IMR-90 (cell line): Measurements from ENCODE around the gene SLC39A11. TPM values are rescaled to one million over a fixed set of nuclear protein-coding genes. Genes with fewer than 3 reads are reported as not detected.

Experiments
- ATAC-seq: fragments of 200-7000 bp; cut with Tn5 transposase; 2 replicates; pipeline ENCODE4 v1.9.1; 2020; ENCODE audit warnings: low read depth, mild to moderate bottlenecking, moderate library complexity
- BruUV-seq: library from RNA; stranded (reverse); fragments of 400-500 nt; replicated peaks from 2 replicates; lab custom pipeline; 2021; lab: Mats Ljungman, UMichigan
- CTCF ChIA-PET: fragments of 300-600 bp; formaldehyde crosslinking; extraction: SDS; loops from one replicate; lab custom pipeline; 2021; ENCODE audit warnings: antibody characterized with exemption; lab: Yijun Ruan, JAX
- POLR2A ChIA-PET: fragments of 300-600 bp; sonication (Branson Sonifier 250); formaldehyde crosslinking; loops from one replicate; lab custom pipeline; 2022; ENCODE audit warnings: antibody characterized with exemption; ENCODE audit not compliant: unreplicated experiment; lab: Charles Lee
- DNase-seq: peaks from one replicate; pipeline ENCODE4 v3.0.0; 2013
- H2AFZ ChIP-seq: replicated peaks from 2 replicates; pipeline ENCODE3; 2013; ENCODE audit warnings: low read length, mild to moderate bottlenecking; ENCODE audit not compliant: poor library complexity
- H2AK5ac ChIP-seq: 2 replicates; pipeline ENCODE4 v1.6.1; 2013; ENCODE audit warnings: low read depth, low read length, inconsistent platforms
- H2AK9ac ChIP-seq: replicated peaks from 2 replicates; pipeline ENCODE3; 2013; ENCODE audit warnings: mild to moderate bottlenecking, low read depth, low read length, moderate library complexity; ENCODE audit not compliant: poor library complexity
- H2BK120ac ChIP-seq: 2 replicates; pipeline ENCODE4 v1.6.1; 2013; ENCODE audit warnings: low read depth, low read length, inconsistent platforms
- H2BK15ac ChIP-seq: 3 replicates; pipeline ENCODE4 v1.6.1; 2013; ENCODE audit warnings: low read depth, low read length, inconsistent platforms
- H2BK20ac ChIP-seq: 2 replicates; pipeline ENCODE4 v1.6.1; 2013; ENCODE audit warnings: low read depth, mild to moderate bottlenecking, inconsistent platforms, low read length, moderate library complexity
- H2BK5ac ChIP-seq: 2 replicates; pipeline ENCODE4 v1.6.1; 2013; ENCODE audit warnings: mild to moderate bottlenecking, low read depth, low read length, inconsistent platforms; ENCODE audit not compliant: poor library complexity, severe bottlenecking
- H3K14ac ChIP-seq: replicated peaks from 2 replicates; pipeline ENCODE4 v1.6.1; 2013; ENCODE audit warnings: low read depth, low read length, inconsistent platforms
- H3K18ac ChIP-seq: 2 replicates; pipeline ENCODE4 v1.6.1; 2013; ENCODE audit warnings: low read depth, low read length, control low read depth
- H3K23ac ChIP-seq: 2 replicates; pipeline ENCODE4 v1.6.1; 2013; ENCODE audit warnings: low read depth, low read length, inconsistent platforms
- H3K27ac ChIP-seq: 2 replicates; pipeline ENCODE4 v1.5.1; 2013; ENCODE audit warnings: mild to moderate bottlenecking, control low read depth, low read length; ENCODE audit not compliant: insufficient read depth
- H3K27me3 ChIP-seq: 2 replicates; pipeline ENCODE4 v1.6.1; 2013; ENCODE audit warnings: low read length; ENCODE audit not compliant: control insufficient read depth, insufficient read depth
- H3K36me3 ChIP-seq: 2 replicates; pipeline ENCODE4 v1.6.1; 2013; ENCODE audit warnings: low read length, mixed read lengths; ENCODE audit not compliant: control insufficient read depth, insufficient read depth
- H3K4ac ChIP-seq: 2 replicates; pipeline ENCODE4 v1.6.1; 2013; ENCODE audit warnings: low read depth, low read length, inconsistent platforms
- H3K4me1 ChIP-seq: 2 replicates; pipeline ENCODE4 v1.6.1; 2013; ENCODE audit warnings: low read length, mixed read lengths; ENCODE audit not compliant: control insufficient read depth, insufficient read depth
- H3K4me2 ChIP-seq: 2 replicates; pipeline ENCODE4 v1.6.1; 2013; ENCODE audit warnings: low read depth, mild to moderate bottlenecking, control low read depth, low read length, moderate library complexity
- H3K4me3 ChIP-seq: 2 replicates; pipeline ENCODE4 v1.5.1; 2013; ENCODE audit warnings: low read depth, mild to moderate bottlenecking, control low read depth, low read length, moderate library complexity; ENCODE audit not compliant: insufficient read depth
- H3K56ac ChIP-seq: 2 replicates; pipeline ENCODE4 v1.6.1; 2013; ENCODE audit warnings: low read length, inconsistent platforms; ENCODE audit not compliant: insufficient read depth; ENCODE audit errors: extremely low read depth
- H3K79me1 ChIP-seq, 2 experiments: 2 replicates each; pipeline ENCODE4 v1.6.1; 2013; ENCODE audit warnings: low read length in 2 of 2, inconsistent platforms in 1 of 2, low read depth in 1 of 2
- H3K9ac ChIP-seq: 2 replicates; pipeline ENCODE4 v1.6.1; 2013; ENCODE audit warnings: low read depth, low read length, control low read depth
- H3K9me1 ChIP-seq: 2 replicates; pipeline ENCODE4 v1.6.1; 2013; ENCODE audit warnings: low read length, inconsistent platforms; ENCODE audit not compliant: insufficient read depth
- H3K9me3 ChIP-seq: 2 replicates; pipeline ENCODE4 v1.6.1; 2013; ENCODE audit warnings: low read length; ENCODE audit not compliant: control insufficient read depth, insufficient read depth
- H4K20me1 ChIP-seq: 2 replicates; pipeline ENCODE4 v1.6.1; 2013; ENCODE audit warnings: low read length, inconsistent platforms; ENCODE audit not compliant: insufficient read depth
- H4K5ac ChIP-seq: 2 replicates; pipeline ENCODE4 v1.6.1; 2013; ENCODE audit warnings: mild to moderate bottlenecking, low read depth, low read length, control low read depth
- H4K8ac ChIP-seq, 2 experiments: 2 replicates each; pipeline ENCODE4 v1.6.1; 2013; ENCODE audit warnings: low read depth in 2 of 2, low read length in 2 of 2, control low read depth in 1 of 2, inconsistent platforms in 1 of 2
- H4K91ac ChIP-seq: 2 replicates; pipeline ENCODE4 v1.6.1; 2013; ENCODE audit warnings: low read depth, low read length, inconsistent platforms; ENCODE audit not compliant: insufficient read depth
- BHLHE40 ChIP-seq: fragments of 150-350 bp; IDR thresholded peaks from 2 replicates; pipeline ENCODE4 v1.6.1; 2016; ENCODE audit warnings: mild to moderate bottlenecking, low read depth, low read length
- CEBPB ChIP-seq: IDR thresholded peaks from 2 replicates; pipeline ENCODE4 v1.6.1; 2012; ENCODE audit warnings: low read depth, low read length, improper control_type of control experiment
- CHD1 ChIP-seq: IDR thresholded peaks from 2 replicates; pipeline ENCODE4 v1.6.1; 2012; ENCODE audit warnings: low read depth, low read length, improper control_type of control experiment
- ELK1 ChIP-seq: fragments of 150-350 bp; IDR thresholded peaks from 2 replicates; pipeline ENCODE4 v1.6.1; 2016; ENCODE audit warnings: low read depth, mild to moderate bottlenecking, low read length, moderate library complexity, borderline replicate concordance
- FOS ChIP-seq: fragments of 150-350 bp; IDR thresholded peaks from 2 replicates; pipeline ENCODE4 v1.6.1; 2016; ENCODE audit warnings: low read depth, low read length
- MAFK ChIP-seq: IDR thresholded peaks from 2 replicates; pipeline ENCODE4 v1.6.1; 2012; ENCODE audit warnings: low read depth, low read length, improper control_type of control experiment
- MAZ ChIP-seq: IDR thresholded peaks from 2 replicates; pipeline ENCODE4 v1.6.1; 2012; ENCODE audit warnings: low read depth, mild to moderate bottlenecking, low read length, improper control_type of control experiment, moderate library complexity, borderline replicate concordance
- MXI1 ChIP-seq: IDR thresholded peaks from 2 replicates; pipeline ENCODE4 v1.6.1; 2012; ENCODE audit warnings: low read depth, mild to moderate bottlenecking, low read length, moderate library complexity, borderline replicate concordance
- NFE2L2 ChIP-seq: fragments of 150-350 bp; IDR thresholded peaks from 2 replicates; pipeline ENCODE4 v1.6.1; 2016; ENCODE audit warnings: low read depth, mild to moderate bottlenecking, low read length
- POLR2A ChIP-seq: IDR thresholded peaks from 2 replicates; pipeline ENCODE4 v1.6.1; 2012; ENCODE audit warnings: mild to moderate bottlenecking, low read depth, low read length
- RAD21 ChIP-seq: IDR thresholded peaks from 2 replicates; pipeline ENCODE4 v1.6.1; 2012; ENCODE audit warnings: low read length, improper control_type of control experiment
- RCOR1 ChIP-seq: IDR thresholded peaks from 2 replicates; pipeline ENCODE4 v1.6.1; 2012; ENCODE audit warnings: mild to moderate bottlenecking, low read length, improper control_type of control experiment; ENCODE audit not compliant: insufficient replicate concordance
- RFX5 ChIP-seq: IDR thresholded peaks from 2 replicates; pipeline ENCODE4 v1.8.0; 2012; ENCODE audit warnings: low read depth, mild to moderate bottlenecking, low read length, moderate library complexity
- SMC3 ChIP-seq: fragments of 150-350 bp; IDR thresholded peaks from 2 replicates; pipeline ENCODE4 v1.6.1; 2016; ENCODE audit warnings: low read depth, mild to moderate bottlenecking, antibody characterized with exemption, low read length, moderate library complexity
- WGBS, 2 experiments: methylation state at CpG; one replicate each; pipeline versions ENCODE4 v1.1.5 to v1.1.7; 2013; ENCODE audit warnings: missing lambda C conversion rate in 2 of 2; ENCODE audit not compliant: insufficient read length in 1 of 2; ENCODE audit errors: extremely low coverage in 2 of 2; 5-methylcytosine and 5-hydroxymethylcytosine counted together
- dilution Hi-C: fragments of 300-500 bp; cut with HindIII; formaldehyde crosslinking; loops from one replicate; pipeline ENCODE4 v1.14.3; 2018; ENCODE audit warnings: low sequenced_read_pairs; ENCODE audit not compliant: unreplicated experiment
- in situ Hi-C: fragments of 300-500 bp; cut with MboI; formaldehyde crosslinking; loops from 3 replicates; pipeline ENCODE4 v1.14.3; 2019; ENCODE audit warnings: low sequenced_read_pairs, inconsistent platforms, mixed read lengths
- intact Hi-C: fragments of 100-400 bp; cut with micrococcal nuclease; formaldehyde crosslinking; loops from 2 replicates; pipeline ENCODE4 v1.10.0; 2022
- polyA plus RNA-seq, 3 experiments: library from polyadenylated mRNA; depleted of rRNA; stranded (reverse); fragments of >200 nt; gene quantifications; 2 replicates each; pipeline ENCODE4 v1.2.3, GENCODE V29; 2012; ENCODE audit warnings: low replicate concordance in 1 of 3
- total RNA-seq: library from RNA; depleted of rRNA; stranded (reverse); fragments of >200 nt; gene quantifications from 2 replicates; pipeline ENCODE4 v1.2.3, GENCODE V29; 2012
- TF ChIP-seq, protein P1 (sequence below): conservative IDR thresholded peaks from 2 replicates; pipeline ENCODE4 v1.5.1; 2012; ENCODE audit warnings: mild to moderate bottlenecking, low read depth, low read length, improper control_type of control experiment
- TF ChIP-seq, protein P2 (sequence below): fragments of 150-350 bp; IDR thresholded peaks from 2 replicates; pipeline ENCODE4 v1.6.1; 2017; ENCODE audit warnings: mild to moderate bottlenecking, antibody characterized with exemption, low read length, low read depth

Gene SLC39A11
- total and polyA plus RNA-seq, 2 of the 4 experiments (the other 2 are of a cell fraction) = 8.8 to 14.3 TPM

DNA sequence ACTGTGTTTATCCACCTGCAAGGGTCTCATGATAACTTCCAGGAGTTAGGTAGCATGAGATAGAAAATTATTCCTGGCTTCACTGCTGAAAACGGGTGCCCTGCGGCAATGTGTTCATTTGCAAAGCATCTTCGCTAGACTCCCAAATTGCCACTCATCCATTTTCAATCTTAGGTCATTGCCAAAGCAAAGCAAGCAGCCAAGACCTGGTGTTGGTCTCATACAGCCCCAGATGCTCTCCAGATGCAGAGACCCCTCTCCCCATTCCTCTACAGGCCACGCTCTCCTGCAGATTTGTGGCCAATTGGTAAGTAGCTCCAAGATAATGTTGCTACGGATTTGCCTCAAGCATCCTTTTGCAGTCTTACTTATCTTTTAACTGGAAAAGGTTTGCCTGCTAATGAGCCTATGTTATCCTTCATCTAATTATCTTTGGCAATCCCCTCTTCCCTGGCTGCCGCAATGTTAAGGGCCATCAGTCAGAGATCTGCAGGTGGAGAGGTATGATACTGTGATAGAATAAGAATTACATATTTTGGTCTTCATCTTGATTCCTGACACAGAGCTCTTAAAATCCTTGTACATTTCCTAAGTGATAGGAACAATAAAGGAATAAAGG lies 222.0 kb downstream of the SLC39A11 start:
- Histone ChIP-seq H3K9me1 (no peaks in the 10 kb centered on the region), H3K27ac (no peak overlapping the region), H4K91ac (no peak overlapping the region), H3K4me2 (no peak overlapping the region), H2BK20ac (no peak overlapping the region), H2BK120ac (no peak overlapping the region), H3K79me1 (no peaks in the 10 kb centered on the region), H3K56ac (no peak overlapping the region), H4K8ac (no peak overlapping the region), H3K4me3 (no peak overlapping the region), H3K18ac (no peak overlapping the region), H2BK5ac (no peak overlapping the region), H3K36me3 (no peaks in the 10 kb centered on the region), H3K9me3 (no peaks in the 10 kb centered on the region; the same call in 1 of the 2 replicates), H2AK5ac (no peak overlapping the region), H2BK15ac (no peak overlapping the region), H3K4ac (no peak overlapping the region), H4K20me1 (no peaks in the 10 kb centered on the region), H3K4me1 (no peaks in the 10 kb centered on the region), H4K5ac (no peak overlapping the region), H3K14ac (no peak overlapping the region), H2AFZ (no peak overlapping the region), H3K27me3 (no peaks in the 10 kb centered on the region), H2AK9ac (no peak overlapping the region), H3K23ac (no peak overlapping the region), H3K9ac (no peak overlapping the region)
- TF ChIP-seq MXI1 (no peak), MAZ (no peak), POLR2A (no peak), MAFK (no peak), RAD21 (no peak), FOS (no peak), NFE2L2 (no peak), SMC3 (no peak), CEBPB (no peak), RFX5 (no peak), BHLHE40 (no peak), RCOR1 (no peak), ELK1 (no peak), CHD1 (no peak)
- TF ChIP-seq, protein P1, sequence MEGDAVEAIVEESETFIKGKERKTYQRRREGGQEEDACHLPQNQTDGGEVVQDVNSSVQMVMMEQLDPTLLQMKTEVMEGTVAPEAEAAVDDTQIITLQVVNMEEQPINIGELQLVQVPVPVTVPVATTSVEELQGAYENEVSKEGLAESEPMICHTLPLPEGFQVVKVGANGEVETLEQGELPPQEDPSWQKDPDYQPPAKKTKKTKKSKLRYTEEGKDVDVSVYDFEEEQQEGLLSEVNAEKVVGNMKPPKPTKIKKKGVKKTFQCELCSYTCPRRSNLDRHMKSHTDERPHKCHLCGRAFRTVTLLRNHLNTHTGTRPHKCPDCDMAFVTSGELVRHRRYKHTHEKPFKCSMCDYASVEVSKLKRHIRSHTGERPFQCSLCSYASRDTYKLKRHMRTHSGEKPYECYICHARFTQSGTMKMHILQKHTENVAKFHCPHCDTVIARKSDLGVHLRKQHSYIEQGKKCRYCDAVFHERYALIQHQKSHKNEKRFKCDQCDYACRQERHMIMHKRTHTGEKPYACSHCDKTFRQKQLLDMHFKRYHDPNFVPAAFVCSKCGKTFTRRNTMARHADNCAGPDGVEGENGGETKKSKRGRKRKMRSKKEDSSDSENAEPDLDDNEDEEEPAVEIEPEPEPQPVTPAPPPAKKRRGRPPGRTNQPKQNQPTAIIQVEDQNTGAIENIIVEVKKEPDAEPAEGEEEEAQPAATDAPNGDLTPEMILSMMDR = no peak
- TF ChIP-seq, protein P2, sequence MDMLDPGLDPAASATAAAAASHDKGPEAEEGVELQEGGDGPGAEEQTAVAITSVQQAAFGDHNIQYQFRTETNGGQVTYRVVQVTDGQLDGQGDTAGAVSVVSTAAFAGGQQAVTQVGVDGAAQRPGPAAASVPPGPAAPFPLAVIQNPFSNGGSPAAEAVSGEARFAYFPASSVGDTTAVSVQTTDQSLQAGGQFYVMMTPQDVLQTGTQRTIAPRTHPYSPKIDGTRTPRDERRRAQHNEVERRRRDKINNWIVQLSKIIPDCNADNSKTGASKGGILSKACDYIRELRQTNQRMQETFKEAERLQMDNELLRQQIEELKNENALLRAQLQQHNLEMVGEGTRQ = no peak
- dilution Hi-C loops (no loop called here), in situ Hi-C loops (no loop called here), intact Hi-C loops (no loop called here)
- 80% methylated on average over 1 of the region's 6 CpGs; no CpG with 5 or more reads in 1 of the 2 experiments for WGBS, 2 experiments
- CTCF ChIA-PET = no interaction called here
- DNase-seq = no peak
- POLR2A ChIA-PET = no interaction called here
- no TSS peak for BruUV-seq
- no peak for ATAC-seq
